Amniotic stem cell (primary cell): ENCODE measurements around the gene ZNF556.
A peak's percentile ranks its signal among the peaks of the same experiment; 100 is the strongest.

ENCODE experiments used
- DNase-seq: peaks from one replicate; lab custom pipeline; 2025; lab: John Stamatoyannopoulos, UW

The ZNF556 gene

DNA sequence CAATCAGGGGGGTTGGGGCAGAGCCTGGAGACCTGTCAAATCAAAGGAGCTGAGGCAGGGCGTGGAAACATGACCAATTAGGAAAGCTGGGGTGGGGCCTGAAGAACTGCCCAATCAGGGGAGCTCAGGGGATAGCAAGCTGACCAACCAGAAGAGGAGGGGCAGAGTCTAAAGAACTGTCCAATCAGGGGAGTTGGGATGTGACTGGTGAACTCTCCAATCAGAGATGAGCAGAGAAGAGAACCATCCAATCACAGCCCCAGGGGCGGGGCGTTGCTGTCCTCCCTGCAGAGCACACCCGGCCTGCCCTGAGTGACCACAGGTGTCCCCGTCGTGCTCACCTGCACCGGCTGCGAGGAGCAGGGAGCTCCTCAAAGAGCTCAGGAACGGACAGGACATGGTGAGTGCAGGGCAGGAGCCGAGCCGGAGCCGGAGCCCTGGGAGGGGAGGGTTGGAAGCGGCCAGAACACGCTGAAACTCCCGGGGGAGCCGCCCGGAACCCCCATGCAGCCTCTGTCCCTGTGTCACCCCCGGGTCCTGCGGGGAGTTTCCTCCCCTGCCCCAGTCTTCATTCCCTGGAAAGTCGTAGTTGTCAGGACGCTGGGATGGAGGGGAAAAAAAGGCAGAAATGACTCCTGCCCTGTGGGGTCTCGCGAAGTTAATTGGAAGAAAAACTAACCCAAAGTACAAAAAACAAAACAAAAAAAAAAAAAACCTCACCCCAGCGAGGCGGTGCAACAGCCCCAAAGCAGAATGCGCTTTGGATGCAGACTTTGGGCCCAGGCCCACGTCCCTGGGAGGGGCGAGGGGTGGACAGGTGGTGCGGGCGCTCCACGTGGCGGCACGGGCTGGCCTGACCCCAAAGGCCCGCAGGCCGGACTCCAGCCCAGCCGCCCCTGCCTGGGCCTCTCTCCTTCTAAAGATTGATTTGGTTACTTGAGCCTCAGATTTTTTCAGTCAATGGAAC lies at the start of gene ZNF556:
Gene ZNF556, plus strand, starts transcription at position 311 of the 967 bp plus-strand sequence. Its CDS starts 87 bp downstream, at position 398.
- no peak for DNase-seq

DNA sequence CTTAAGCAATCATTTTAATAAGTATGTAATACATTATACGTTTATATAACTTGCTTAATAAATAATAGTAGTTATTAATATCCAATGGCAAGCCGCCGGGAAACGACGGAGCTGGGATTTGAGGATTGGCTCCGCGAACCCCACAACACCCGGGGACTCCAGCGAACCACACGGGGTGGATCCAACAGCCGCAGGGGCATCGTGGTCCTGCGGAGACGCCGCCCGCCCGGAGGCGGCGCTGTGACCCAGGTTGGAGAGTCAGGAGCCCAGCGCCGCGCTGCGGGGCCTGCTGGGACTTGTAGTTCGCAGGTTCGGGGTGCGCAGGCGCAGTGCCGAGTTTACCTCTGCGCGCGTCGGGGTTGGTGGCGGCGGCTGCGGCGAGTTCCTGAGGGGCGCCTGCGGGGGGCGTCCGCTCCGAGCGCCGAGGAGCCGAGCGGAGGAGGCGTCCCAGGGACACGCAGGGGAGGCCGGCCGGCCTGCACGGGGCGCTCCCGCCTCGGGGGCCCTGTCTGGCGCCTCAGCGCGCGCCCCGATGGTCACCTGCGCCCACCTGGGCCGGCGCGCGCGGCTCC lies 47.5 kb upstream of the ZNF556 start, which contains the start of gene ZNF554:
Gene ZNF554, plus strand, starts transcription at position 329 of the 572 bp plus-strand sequence. Its CDS starts 204 bp downstream, at position 533.
- peak; percentile 91 for DNase-seq

DNA sequence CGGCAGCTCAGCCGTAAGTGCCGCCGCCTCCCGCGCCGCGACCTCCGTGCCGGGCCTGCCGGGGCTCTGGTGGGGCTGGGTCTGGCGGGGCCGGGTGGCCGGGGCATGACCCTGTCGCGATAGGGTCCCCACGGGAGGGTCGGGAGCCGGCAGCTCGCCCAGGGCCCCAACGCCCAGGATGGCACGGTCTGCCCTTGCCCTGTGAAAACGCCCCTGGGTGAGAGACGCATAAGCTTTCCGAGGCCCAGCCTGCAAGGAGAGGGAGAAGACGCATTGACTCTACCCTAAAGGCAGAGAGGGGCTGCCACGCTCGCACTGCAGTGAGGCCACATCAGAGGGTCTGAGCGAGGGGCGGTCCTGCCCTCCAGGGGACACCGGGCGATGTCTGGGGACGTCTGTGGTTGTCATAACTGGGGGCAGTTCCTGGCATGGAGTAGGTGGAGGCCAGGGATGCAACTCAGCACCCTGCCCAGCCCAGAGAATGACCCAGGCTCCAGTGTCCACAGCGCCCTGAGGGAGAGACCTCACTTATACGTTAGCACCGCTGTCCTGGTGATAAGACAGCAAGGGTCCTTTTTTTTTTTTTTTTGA lies 46.9 kb upstream of the ZNF556 start:
- no peak for DNase-seq

DNA sequence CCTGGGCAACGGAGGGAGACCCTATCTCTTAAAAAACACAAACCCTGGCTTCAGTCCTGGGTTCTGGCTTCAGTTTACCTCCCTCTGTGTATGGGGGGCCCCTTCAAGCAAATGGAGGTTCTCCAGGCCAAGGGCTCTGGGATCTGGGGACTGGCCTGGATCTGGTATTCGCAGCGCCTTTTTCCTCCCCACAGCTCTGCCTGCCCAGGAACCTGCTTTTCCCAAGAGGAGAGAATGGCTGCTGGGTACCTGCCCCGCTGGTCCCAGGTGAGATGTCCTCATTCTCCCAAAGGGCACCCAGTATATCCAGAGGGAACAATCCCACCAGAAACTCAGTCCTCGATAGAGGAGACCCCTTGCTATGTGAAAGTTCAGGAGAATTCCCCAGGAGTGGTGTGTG lies 44.3 kb upstream of the ZNF556 start:
- DNase-seq, result no peak

DNA sequence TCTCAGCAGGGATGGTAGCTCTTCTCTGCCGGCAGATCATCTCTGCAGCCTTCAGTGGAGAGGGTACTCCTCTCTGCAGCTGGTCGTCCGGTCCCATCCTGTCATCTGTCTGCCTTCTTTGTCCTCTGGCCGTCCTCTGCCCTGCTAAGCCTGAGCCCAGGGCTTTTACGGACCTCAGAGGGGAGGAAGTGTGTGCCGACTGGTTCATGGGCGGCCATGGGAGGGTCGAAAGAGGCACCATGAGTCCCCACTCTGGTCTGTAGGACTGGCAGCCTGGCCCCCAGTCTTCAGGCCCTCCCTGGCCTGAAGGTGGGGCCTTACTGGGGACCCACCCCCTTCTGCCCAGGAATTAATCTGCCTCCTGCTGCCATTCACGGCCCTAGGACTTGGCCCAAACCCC lies 43.5 kb upstream of the ZNF556 start:
- no peak for DNase-seq

DNA sequence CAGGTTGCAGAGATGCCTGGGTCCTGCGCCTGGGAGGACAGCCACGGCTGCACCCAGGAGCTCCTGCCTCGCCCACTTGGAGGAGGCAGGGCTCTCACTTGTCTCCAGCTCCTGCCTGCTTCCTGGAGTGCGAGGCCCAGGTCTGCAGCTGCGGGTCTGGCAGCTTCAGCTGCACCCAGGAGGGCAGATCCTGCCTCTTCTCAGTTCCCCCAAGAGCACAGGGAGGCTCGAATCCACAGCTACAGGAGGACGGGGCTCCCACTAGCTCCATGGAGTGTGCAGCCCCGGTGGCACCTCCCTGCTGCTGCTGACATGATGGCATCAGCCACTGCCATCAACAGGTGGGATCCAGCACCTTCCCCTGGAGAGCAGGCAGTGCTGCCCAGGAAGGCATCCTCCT lies 43.0 kb upstream of the ZNF556 start:
- no peak for DNase-seq

DNA sequence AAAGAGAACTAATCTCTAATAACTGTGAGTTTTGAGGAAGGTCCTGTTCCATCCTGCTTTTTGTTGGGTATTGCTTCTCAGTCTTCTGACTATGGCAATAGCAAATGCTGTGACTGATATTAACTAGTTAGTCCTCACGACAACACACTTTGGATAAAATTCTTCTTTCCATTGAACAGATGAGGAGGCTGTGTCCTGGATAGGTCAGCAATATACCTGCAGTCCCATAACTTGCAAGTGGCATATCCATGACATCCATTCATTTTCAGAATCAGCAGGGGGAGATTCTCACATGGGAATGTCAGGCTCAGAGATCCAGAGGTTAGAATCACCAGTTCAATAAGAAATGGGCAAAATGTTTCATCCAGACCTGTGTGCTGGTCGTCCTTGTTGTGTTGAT lies 40.1 kb upstream of the ZNF556 start:
- DNase-seq, result no peak

DNA sequence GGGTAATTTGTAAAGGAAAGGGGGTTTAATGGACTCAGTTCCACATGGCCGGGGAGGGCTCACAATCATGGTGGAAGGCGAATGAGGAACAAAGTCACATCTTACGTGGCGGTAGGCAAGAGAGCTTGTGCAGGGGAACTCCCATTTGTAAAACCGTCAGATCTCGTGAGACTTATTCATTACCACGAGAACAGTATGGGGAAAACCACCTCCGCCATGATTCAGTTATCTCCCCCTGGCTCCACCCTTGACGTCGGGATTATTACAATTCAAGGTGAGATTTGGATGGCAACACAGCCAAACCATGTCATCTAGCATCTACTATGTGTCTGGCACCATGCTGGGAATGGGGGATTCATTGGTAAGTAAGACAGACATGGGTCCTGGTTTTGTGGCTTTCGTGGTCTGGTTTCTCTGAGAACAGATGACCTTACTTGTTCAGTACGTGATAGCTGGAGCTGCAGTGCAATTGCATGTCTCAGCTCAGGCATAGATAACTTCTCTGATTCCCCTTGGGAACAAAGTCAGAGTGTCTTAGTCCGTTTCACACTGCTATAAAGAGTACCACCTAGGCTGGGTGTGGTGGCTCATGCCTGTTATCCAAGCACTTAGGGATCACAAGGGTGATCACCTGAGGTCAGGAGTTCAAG lies 39.2 kb upstream of the ZNF556 start:
- no peak for DNase-seq

DNA sequence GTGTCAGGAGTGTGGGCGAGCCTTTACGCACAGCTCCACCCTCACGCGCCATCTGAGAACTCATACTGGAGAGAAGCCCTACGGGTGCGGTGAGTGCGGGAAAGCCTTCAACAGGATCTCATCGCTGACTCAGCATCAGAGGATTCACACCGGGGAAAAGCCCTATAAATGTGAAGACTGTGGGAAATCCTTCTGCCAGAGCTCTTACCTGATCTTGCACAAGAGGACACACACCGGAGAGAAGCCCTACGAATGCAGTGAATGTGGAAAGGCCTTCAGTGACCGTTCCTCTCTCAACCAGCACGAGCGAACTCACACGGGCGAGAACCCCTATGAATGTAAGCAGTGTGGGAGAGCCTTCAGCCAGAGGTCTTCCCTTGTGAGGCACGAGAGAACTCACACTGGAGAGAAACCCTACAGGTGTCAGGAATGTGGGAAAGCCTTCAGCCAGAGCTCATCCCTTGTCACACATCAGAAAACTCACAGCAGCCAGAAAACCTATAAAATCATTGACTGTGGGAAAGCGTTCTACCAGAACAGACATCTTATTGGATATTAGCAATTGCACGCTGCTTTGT lies 32.8 kb upstream of the ZNF556 start:
- no peak for DNase-seq

DNA sequence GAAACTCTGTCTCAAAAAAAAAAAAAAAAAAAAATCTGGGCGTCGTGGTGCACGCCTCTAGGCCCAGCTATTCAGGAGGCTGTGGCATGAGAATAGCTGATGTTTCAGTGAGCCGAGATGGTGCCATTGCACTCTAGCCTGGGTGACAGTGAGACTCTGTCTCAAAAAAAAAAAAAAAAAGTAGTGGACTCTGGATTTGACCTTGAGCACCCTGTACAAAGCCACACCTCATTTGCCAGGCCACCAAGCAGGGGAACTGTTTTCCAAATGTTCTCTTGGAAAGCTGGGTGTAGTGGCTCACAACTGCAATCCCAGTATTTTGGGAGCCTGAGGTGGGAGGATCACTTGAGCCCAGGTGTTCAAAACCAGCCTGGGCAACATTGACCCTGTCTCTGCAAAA lies 29.7 kb upstream of the ZNF556 start:
- no peak for DNase-seq

DNA sequence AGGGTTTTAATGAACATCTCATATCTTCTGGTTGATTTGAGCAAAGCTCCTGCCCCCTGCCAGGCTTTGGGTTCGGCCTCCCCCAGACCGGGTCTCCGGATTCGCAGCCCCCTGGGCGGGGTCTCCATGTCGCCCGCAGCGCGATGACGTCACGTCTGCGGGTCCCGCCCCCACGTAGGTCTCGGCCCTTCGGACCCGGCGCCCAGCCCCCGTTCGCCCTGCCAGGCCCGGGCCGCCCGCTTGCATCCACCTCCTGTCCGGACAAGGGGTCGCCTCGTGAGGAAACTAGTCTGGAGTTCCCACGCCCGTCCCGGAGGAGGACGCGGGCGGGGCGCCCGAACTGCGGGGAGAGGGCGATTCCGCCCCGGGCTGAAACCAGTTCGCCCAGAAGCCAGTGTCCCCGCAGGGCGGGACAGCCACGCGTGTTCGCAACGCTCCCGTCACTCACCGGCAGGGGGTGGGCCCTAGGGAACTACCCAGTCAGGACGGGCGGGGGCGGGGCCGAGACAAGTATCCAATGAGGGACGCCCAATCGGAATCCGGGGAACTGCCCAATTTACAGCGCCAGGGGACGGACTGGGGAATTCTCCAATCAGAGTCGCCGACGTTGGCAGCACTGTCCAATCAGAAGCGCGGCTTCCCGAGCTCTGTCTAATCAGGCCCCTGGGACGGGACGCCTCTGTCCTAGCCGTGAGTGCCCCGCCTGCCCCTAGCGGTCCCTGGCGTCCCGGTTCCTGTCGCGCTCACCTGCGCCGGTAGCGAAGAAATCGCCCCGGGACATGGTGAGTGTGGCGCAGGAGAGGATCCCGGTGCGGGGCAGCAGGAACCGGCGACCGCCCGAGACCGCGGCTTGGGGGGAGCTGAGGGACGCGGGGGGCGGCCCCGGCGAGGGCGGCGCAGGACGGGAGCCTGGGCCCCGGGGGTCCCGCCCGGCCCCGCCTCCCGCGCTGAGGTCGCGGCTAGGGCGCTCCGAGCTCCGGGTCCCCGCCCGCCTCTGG lies 26.0 kb upstream of the ZNF556 start, which contains the start of gene ZNF555:
Gene ZNF555, plus strand, starts transcription at position 682 of the 998 bp plus-strand sequence. Its CDS starts 98 bp downstream, at position 780.
- peak; percentile 99 for DNase-seq

DNA sequence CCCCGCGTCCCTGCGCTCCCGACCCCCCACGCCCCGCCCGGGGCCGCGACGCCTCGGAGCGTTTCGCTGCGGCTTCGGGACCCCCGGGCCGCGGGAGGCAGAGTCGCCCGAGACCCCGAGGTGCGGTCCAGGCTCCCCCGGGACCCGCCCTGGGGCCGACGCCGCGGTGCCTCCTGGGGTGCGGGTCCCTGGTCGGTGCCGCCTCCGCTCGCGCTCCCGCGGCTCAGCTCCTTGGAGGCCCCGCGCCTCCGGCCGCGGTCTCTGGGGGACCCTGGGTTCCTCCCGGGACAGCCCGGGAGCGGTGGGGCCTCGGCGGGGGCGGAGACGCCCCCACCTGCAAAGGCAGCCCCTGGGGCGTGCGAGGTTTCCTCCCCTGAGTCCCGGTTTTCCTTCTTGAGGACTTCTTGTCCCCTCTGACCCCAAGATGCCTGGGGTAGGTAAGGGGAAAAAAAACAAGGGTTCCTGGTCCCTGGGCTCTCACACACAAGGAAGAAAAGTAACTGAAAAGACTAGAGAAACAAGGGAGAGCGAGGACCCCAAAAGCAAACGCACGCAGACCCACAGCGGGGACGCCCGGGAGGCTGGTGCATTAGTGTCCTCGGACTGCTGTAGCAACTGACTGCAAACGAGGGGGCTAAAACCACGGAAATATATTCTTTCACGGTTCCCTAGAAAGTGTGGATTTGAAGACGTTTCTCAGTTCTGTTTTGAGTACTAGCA lies 25.1 kb upstream of the ZNF556 start:
- DNase-seq, result no peak

DNA sequence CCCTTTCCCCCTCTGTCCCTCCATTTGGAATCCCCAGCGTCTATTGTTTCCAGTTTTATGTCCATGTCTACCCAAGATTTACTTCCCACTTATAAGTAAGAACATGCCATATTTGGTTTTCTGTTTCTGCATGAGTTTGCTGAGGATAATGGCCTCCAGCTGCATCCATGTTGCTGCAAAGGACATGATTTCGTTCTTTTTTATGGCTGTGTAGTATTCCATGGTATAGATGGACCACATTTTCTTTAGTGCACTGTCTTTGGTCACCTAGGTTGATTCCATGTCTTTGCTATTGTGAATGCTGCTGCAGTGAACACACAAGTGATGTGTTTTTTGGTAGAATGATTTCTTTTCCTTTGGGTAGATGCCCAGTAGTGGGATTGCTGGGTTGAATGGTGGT lies 22.0 kb upstream of the ZNF556 start:
- no peak for DNase-seq

DNA sequence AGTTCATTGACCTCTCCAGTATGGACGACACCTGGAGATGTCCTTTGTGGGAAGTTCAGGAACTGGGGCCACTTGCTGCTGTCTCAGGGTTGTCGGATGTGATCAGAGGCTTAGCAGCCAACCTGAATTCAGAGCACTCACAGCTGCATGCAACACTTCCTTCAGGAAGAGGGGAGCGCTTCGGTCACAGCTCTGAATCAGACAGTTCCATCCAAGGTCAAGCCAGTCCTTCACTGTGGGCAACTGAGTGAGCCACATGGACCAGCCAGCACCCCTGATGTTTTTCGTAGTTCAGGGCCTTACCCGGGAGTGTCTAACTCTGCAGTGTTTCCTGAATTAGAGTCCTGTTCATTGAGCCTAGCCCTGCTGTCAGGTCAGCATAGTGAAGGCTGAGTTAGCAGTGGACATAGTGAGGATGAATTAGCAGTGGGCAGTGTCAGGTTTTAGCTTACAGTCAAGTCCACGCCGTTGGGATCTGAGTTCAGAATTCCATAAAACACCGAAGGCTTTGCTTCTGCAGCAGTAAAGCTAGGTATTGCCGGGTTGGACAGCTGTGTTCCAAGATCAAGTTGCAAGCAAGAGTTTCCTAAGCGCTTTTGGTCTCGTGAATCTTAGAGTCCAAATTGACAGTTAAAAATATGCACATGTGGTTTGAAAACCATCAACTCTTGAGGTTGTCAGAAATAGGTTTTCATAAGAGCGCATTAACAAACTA lies 20.8 kb upstream of the ZNF556 start:
- no peak for DNase-seq

DNA sequence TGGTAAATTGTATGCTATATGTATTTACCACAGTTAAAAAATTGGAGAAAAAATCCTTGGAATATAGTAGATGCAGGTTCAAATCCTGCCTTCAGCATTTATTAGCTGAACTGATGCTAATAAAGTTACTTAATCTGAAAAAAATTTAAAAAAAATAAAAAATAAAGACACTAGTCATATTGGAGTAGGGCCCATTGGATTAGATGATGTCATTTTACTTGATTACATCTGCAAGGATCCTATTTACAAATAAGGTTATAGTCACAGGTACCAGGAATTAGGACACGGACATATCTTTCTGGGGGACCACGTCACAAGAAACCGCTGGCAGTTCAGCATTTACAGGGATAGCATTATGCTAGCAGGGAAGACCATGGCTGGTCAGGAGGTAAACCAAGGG lies 19.6 kb upstream of the ZNF556 start:
- DNase-seq, result no peak

DNA sequence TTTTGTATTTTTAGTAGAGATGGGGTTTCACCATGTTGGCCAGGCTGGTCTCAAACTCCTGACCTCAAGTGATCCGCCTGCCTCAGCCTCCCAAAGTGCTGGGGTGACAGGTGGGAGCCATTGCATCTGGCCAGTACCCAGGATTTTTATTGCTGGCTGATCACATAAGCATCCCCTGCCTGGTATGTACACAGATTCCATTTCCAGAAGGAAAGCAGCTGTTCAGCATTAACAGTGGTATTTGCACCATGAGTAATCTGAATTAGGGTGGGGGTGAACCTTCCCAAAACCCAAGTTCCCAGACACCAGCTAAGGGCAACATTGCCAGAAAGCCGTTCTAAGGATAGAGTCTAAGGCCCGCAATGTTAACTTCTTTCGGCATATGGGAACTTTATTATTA lies 18.5 kb upstream of the ZNF556 start:
- no peak for DNase-seq

DNA sequence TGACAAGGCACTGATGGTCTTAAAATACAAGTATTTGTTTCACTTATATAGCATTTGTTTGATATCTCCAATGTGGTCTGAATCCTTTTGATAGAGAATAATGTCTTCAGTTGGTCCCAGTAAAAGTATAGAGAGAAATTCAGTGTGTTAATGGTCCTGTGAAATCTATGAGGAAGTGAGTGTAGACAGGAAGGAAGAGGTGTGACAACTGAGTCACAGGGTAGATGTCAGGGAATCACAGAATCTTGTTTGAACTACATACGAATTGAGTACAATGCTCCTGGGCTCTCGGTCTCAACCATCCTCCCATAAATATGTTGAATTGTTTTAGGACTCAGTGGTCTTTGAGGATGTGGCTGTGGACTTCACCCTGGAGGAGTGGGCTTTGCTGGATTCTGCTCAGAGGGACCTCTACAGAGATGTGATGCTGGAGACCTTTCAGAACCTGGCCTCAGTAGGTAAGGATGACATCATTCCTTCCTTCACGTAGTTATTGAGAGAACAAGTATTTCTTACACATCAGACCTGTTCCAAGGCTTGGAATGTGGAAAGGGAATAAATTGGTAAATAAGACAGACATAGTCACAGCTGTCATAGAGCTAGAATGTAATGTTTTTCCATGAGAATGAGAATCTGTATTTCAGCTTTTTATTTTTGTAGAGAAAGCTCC lies 16.7 kb upstream of the ZNF556 start:
- no peak for DNase-seq

DNA sequence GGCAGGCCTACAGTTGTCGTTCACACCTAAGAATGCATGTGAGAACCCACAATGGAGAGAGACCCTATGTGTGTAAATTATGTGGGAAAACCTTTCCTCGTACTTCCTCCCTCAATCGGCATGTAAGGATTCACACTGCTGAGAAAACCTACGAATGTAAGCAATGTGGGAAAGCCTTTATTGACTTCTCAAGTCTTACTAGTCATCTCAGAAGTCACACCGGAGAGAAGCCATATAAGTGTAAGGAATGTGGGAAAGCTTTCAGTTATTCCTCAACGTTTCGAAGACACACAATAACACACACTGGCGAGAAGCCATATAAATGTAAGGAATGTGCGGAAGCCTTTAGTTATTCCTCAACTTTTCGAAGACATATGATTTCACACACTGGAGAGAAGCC lies 14.5 kb upstream of the ZNF556 start:
- DNase-seq, result no peak
